22Rv1 (cell line): ENCODE data around the gene MMP17.

ENCODE experiments used
- ZFX ChIP-seq: fragments of 450-650 bp; IDR thresholded peaks from 2 replicates; pipeline ENCODE4 v1.6.1; 2017; ENCODE audit warnings: antibody characterized with exemption, borderline replicate concordance
- TF ChIP-seq, protein P1 (sequence below): fragments of 450-650 bp; IDR thresholded peaks from 2 replicates; pipeline ENCODE4 v1.5.1; 2017; ENCODE audit warnings: mild to moderate bottlenecking

DNA sequence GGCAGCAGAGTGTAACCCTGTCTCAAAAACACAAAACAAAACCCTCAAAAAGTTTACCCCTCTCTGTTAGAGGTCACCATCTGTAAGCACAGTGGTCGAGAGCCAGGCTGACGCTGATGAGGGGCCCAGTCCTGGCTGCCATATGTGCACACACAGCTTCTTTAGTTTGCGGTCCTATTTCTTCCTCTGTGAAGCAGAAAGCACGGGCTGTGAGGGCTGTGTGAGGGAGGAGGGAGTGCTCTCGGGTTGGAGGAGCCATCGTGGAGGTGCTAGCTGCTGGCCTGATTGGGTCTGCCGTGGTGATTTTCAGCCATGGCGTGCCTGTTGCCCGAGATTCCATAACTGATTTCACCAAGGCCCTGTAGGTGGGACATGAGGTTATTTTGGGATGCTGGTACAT is 69.7 kb downstream of the MMP17 start:
- TF ChIP-seq, protein P1, sequence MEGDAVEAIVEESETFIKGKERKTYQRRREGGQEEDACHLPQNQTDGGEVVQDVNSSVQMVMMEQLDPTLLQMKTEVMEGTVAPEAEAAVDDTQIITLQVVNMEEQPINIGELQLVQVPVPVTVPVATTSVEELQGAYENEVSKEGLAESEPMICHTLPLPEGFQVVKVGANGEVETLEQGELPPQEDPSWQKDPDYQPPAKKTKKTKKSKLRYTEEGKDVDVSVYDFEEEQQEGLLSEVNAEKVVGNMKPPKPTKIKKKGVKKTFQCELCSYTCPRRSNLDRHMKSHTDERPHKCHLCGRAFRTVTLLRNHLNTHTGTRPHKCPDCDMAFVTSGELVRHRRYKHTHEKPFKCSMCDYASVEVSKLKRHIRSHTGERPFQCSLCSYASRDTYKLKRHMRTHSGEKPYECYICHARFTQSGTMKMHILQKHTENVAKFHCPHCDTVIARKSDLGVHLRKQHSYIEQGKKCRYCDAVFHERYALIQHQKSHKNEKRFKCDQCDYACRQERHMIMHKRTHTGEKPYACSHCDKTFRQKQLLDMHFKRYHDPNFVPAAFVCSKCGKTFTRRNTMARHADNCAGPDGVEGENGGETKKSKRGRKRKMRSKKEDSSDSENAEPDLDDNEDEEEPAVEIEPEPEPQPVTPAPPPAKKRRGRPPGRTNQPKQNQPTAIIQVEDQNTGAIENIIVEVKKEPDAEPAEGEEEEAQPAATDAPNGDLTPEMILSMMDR = no peak
- TF ChIP-seq ZFX = no peak
